ENCODE measurements around the gene SEMA5A. TPM values are rescaled to one million over a fixed set of nuclear protein-coding genes. Genes with fewer than 3 reads are reported as not detected.

Gene SEMA5A
- total and polyA plus RNA-seq, 2 of the 13 experiments (the other 11 are each of a cell fraction or from before 2014, with no cell fraction given), result 0.01 TPM; not detected in 1

GRCh38 chr5:9342161-9342787 is 203.6 kb downstream of the SEMA5A start:
- ChIA-PET CTCF (ENCODE audit: low intra/inter-chr PET ratio, low total read pairs) (no interaction called here), POLR2A (no interaction called here)
- in situ Hi-C loops (cut with HindIII; ENCODE audit: extremely low pct_ligation_motif_present, low pct_unique_long_range_greater_than_20kb), result no loop called here
- no peak for ATAC-seq
- no peak overlapping the region for H3K27ac ChIP-seq (ENCODE audit: extremely low read length, insufficient read depth, low read length)
- H3K4me3 ChIP-seq (replicated peaks in 1 of 3; ENCODE audit: insufficient read depth in 1 of 3, low read depth in 2 of 3, low read length in 3 of 3), result no peak overlapping the region
- no peaks in the 10 kb centered on the region for H4K20me1 ChIP-seq (ENCODE audit: insufficient read depth, low read length)
- intact Hi-C loops (cut with micrococcal nuclease; ENCODE audit: unreplicated experiment), result no loop called here
- DNase-seq (ENCODE audit: low spot score), result no peak
- TF ChIP-seq NCOA5 (CRISPR knock-in tag; IDR thresholded peaks at IDR 0.05), result no peak
- TF ChIP-seq GPBP1L1 (CRISPR knock-in tag; IDR thresholded peaks at IDR 0.05), result no peak
- TF ChIP-seq TFDP2 (CRISPR knock-in tag; IDR thresholded peaks at IDR 0.05), result no peak
- TF ChIP-seq ELF4 (CRISPR knock-in tag; IDR thresholded peaks at IDR 0.05; ENCODE audit: borderline replicate concordance), result no peak
- TF ChIP-seq RARG (CRISPR knock-in tag; IDR thresholded peaks at IDR 0.05; ENCODE audit: low read depth), result no peak
- TF ChIP-seq RBAK (CRISPR knock-in tag; IDR thresholded peaks at IDR 0.05), result no peak
- TF ChIP-seq ZNF281 (CRISPR knock-in tag; IDR thresholded peaks at IDR 0.05; ENCODE audit: borderline replicate concordance), result no peak
- TF ChIP-seq GPN1 (CRISPR knock-in tag; IDR thresholded peaks at IDR 0.05; ENCODE audit: borderline replicate concordance), result no peak
- no peak for TF ChIP-seq U2AF2 (IDR thresholded peaks at IDR 0.05; ENCODE audit: low read depth, low read length)
- TF ChIP-seq PAF1 (CRISPR knock-in tag; IDR thresholded peaks at IDR 0.05), result no peak
- TF ChIP-seq NFYC (CRISPR knock-in tag; IDR thresholded peaks at IDR 0.05), result no peak
- no peak for TF ChIP-seq ZNF816 (CRISPR knock-in tag; IDR thresholded peaks at IDR 0.05; ENCODE audit: borderline replicate concordance)
- no peak for TF ChIP-seq ZNF101 (CRISPR knock-in tag; IDR thresholded peaks at IDR 0.05; ENCODE audit: borderline replicate concordance, low read depth)
- no peak for TF ChIP-seq ZNF512 (CRISPR knock-in tag; IDR thresholded peaks at IDR 0.05)
- TF ChIP-seq ZNF713 (CRISPR knock-in tag; IDR thresholded peaks at IDR 0.05), result no peak
- no TSS peak for BruUV-seq (replicated peaks)
- no peak overlapping the region for H3K9ac ChIP-seq (ENCODE audit: insufficient read depth, low read depth, low read length)
- H3K27me3 ChIP-seq (ENCODE audit: control insufficient read depth in 1 of 2, insufficient read depth in 2 of 2, low read length in 2 of 2), result no peaks in the 10 kb centered on the region
- H3K9me3 ChIP-seq (ENCODE audit: low read length), result no peaks in the 10 kb centered on the region
- H2AFZ ChIP-seq (ENCODE audit: low read length), result no peak overlapping the region
- H3K4me1 ChIP-seq (ENCODE audit: insufficient read depth, low read length), result no peaks in the 10 kb centered on the region
- no peaks in the 10 kb centered on the region for H3K36me3 ChIP-seq (replicated peaks in 1 of 2; ENCODE audit: control insufficient read depth in 1 of 2, insufficient read depth in 2 of 2, low read length in 2 of 2)
- no peak overlapping the region for H3K4me2 ChIP-seq (ENCODE audit: low read depth, low read length)
- WGBS (ENCODE audit: low lambda C conversion rate), result 2% methylated on average over 6 of the region's 6 CpGs
- FAIRE-seq, result no peak
- no peaks in the 10 kb centered on the region for H3K79me2 ChIP-seq (ENCODE audit: insufficient read depth, low read length)
